LHCN-M2 (cell line): Measurements from ENCODE around the gene FEM1A. TPM values are rescaled to one million over a fixed set of nuclear protein-coding genes. Genes with fewer than 3 reads are reported as not detected.
"Not testable (repeated sequence)": the region's sequence is repeated elsewhere in the genome, so short reads cannot be mapped to it uniquely, and the experiment has no call there.

Experiments
- DNase-seq: peaks from one replicate; pipeline ENCODE4 v3.0.0-alpha.2; 2012; ENCODE audit warnings: low read depth
- total RNA-seq: library from RNA; depleted of rRNA; stranded (reverse); fragments of >200 nt; gene quantifications from 2 replicates; pipeline ENCODE4 v1.2.3, GENCODE V29; 2014

FEM1A gene
- total RNA-seq, 1 experiment from 2014 or later, result 12.7 TPM

- peak; percentile 49 for DNase-seq
These were observed 20.0 kb downstream of the FEM1A start for GRCh38 chr19:4811328-4812131.

GRCh38 chr19:4814625-4815425, 23.3 kb downstream of the FEM1A start:
- peak; percentile 25 for DNase-seq

- peak; percentile 86 for DNase-seq
These were observed 24.1 kb downstream of the FEM1A start for GRCh38 chr19:4815426-4816201.

GRCh38 chr19:4816202-4816949, 24.8 kb downstream of the FEM1A start:
- no peak for DNase-seq

GRCh38 chr19:4816950-4817278, 25.4 kb downstream of the FEM1A start:
- no peak for DNase-seq

GRCh38 chr19:4817467-4818277, 26.1 kb downstream of the FEM1A start:
- no peak for DNase-seq

GRCh38 chr19:4821265-4821664, 29.7 kb downstream of the FEM1A start:
- DNase-seq, result no peak

GRCh38 chr19:4822354-4822753, 30.8 kb downstream of the FEM1A start:
- not testable (repeated sequence) for DNase-seq

GRCh38 chr19:4823577-4823976, 32.0 kb downstream of the FEM1A start:
- no peak for DNase-seq

GRCh38 chr19:4829001-4829712, 37.6 kb downstream of the FEM1A start:
- DNase-seq, result no peak

- no peak for DNase-seq
These were observed 38.8 kb downstream of the FEM1A start for GRCh38 chr19:4830332-4830731.

GRCh38 chr19:4830768-4831265, 39.3 kb downstream of the FEM1A start:
- DNase-seq, result no peak

GRCh38 chr19:4831304-4831978, 39.9 kb downstream of the FEM1A start, which contains the start of gene TICAM1:
TSS of gene TICAM1 (minus strand) at chr19:4831712. CDS start at chr19:4818377, 13,335 bp downstream.
- DNase-seq, result peak; percentile 30

GRCh38 chr19:4831979-4832340, 40.4 kb downstream of the FEM1A start:
- DNase-seq, result not testable (repeated sequence)

- DNase-seq, result no peak
These were observed 41.2 kb downstream of the FEM1A start for GRCh38 chr19:4832776-4833175.

GRCh38 chr19:4839192-4839591, 47.7 kb downstream of the FEM1A start:
- no peak for DNase-seq

- no peak for DNase-seq
These were observed 52.1 kb downstream of the FEM1A start for GRCh38 chr19:4843647-4843965.

GRCh38 chr19:4844348-4845179, 53.0 kb downstream of the FEM1A start:
- DNase-seq, result no peak
